CD4-positive, alpha-beta T cell treated with Interleukin-17A for 1 hour (primary cell): ENCODE results near the gene ZBTB5.
"Not testable (repeated sequence)": the region's sequence is repeated elsewhere in the genome, so short reads cannot be mapped to it uniquely, and the experiment has no call there.

Source experiments
- DNase-seq: peaks from one replicate; pipeline ENCODE4 v3.0.0-alpha.2; 2020

The ZBTB5 gene

GRCh38 chr9:37399336-37399735, 65.9 kb downstream of the ZBTB5 start:
- no peak for DNase-seq

DNA sequence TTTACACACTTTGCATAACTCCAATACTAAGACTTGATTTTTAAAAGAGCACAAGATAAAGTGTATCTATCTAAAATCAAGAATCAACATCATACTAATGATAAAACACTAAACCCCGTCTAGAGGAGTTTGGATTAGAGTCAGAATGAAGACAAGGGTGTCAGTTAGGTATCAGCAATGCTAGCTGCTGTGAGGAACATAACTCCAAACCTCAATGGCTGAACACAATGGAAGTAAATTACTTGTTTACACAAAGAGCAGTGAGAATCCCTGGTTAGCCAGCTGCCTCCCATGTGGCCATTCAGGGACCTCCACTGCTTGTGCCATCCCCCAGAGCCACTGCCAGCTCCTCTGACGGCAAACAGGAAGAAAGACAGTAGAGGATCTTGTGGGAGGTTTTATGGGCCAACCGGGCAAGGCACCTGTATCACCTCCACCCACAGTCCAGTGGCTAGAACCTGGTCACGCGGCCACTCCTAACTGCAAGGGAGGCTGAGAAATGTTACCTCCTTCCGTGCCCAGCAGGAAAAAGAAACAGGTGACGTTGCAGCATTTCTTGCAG, 66.7 kb downstream of the ZBTB5 start:
- DNase-seq = no peak

DNA sequence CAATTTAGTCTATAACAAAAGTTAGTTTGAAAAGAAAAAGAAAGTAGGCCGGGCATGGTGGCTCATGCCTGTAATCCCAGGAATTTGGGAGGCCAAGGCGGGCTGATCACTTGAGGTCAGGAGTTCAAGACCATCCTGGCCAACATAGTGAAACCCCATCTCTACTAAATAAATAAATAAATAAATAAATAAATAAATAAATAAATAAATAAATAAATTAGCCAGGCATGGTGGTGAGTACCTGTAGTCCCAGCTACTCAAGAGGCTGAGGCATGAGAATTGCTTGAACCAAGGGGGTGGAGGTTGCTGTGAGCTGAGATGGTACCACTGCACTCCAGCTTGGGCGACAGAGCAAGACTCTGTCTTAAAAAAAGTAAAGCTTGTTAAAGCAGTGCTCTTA, 67.3 kb downstream of the ZBTB5 start:
- not testable (repeated sequence) for DNase-seq

GRCh38 chr9:37395663-37396062, 69.6 kb downstream of the ZBTB5 start:
- no peak for DNase-seq

GRCh38 chr9:37395229-37395628, 70.0 kb downstream of the ZBTB5 start:
- no peak for DNase-seq

GRCh38 chr9:37392272-37392671, 73.0 kb downstream of the ZBTB5 start:
- DNase-seq = no peak

DNA sequence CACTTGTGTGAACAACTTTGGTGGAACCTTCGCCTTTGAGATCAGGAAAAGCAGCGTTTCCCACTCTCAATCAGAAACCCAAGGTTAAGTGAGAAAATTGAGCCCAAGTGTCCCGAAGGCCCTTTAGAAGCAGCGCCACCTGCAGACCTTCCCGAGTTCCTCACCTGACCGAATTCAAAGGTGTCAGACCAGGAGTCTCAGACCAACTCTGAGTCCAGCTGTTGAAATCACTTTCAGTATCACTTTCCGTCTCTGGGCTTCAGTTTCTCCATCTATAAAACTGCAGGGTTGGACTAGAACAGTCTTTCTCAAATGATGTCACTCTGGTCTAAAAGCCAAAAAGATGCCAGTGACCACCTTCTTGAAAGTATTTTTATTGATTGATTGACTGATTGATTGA, 74.5 kb downstream of the ZBTB5 start:
- DNase-seq = peak; percentile 42
